Skeletal muscle tissue (tissue), 4 donors: ENCODE measurements around the gene NUS1. TPM values are rescaled to one million over a fixed set of nuclear protein-coding genes. Genes with fewer than 3 reads are reported as not detected.
"Not testable (repeated sequence)": the region's sequence is repeated elsewhere in the genome, so short reads cannot be mapped to it uniquely, and the experiment has no call there.

Experiments
- H3K27ac ChIP-seq: one replicate; pipeline ENCODE4 v1.7.0; 2013; ENCODE audit warnings: mild to moderate bottlenecking, low read depth, low read length, inconsistent platforms
- H3K27me3 ChIP-seq, 3 donors: one replicate each; pipeline ENCODE4 v1.7.0; 2013; ENCODE audit warnings: low read length in 3 of 3; ENCODE audit not compliant: control insufficient read depth in 3 of 3, insufficient read depth in 3 of 3
- H3K36me3 ChIP-seq, 3 donors: one replicate each; pipeline ENCODE4 v1.7.0; 2013; ENCODE audit warnings: low read length in 3 of 3; ENCODE audit not compliant: control insufficient read depth in 3 of 3, insufficient read depth in 3 of 3
- H3K4me1 ChIP-seq, 3 donors: one replicate each; pipeline ENCODE4 v1.7.0; 2013; ENCODE audit warnings: low read length in 3 of 3, mild to moderate bottlenecking in 3 of 3; ENCODE audit not compliant: control insufficient read depth in 3 of 3, insufficient read depth in 3 of 3
- H3K4me3 ChIP-seq, 3 donors: one replicate each; pipeline ENCODE4 v1.7.0; 2013; ENCODE audit warnings: low read length in 3 of 3
- H3K9ac ChIP-seq, 3 donors: one replicate each; pipeline ENCODE4 v1.7.0; 2013; ENCODE audit warnings: low read length in 3 of 3, mild to moderate bottlenecking in 3 of 3, moderate library complexity in 2 of 3, low read depth in 1 of 3
- H3K9me3 ChIP-seq, 3 donors: one replicate each; pipeline ENCODE4 v1.7.0; 2013; ENCODE audit warnings: low read length in 3 of 3; ENCODE audit not compliant: control insufficient read depth in 3 of 3
- total RNA-seq: library from RNA; depleted of rRNA; stranded (reverse); fragments of >200 nt; gene quantifications from one replicate; pipeline ENCODE4 v1.2.3, GENCODE V29; 2014
- donor health status: Osteomylitis.

Gene NUS1
- total RNA-seq, 1 donor from 2014 or later, result 8.9 TPM

GRCh38 chr6:117706504-117706903 lies 31.2 kb downstream of the NUS1 start:
- Histone ChIP-seq H3K4me3 (no peak overlapping the region), H3K9ac (no peak overlapping the region), H3K9me3 (no peaks in the 10 kb centered on the region), H3K27ac (no peak overlapping the region), H3K36me3 (peaks cover 12 to 26% (median 25%) of the 10 kb centered on the region in 3 donors), H3K27me3 (no peaks in the 10 kb centered on the region), H3K4me1 (no peaks in the 10 kb centered on the region)

GRCh38 chr6:117706936-117707509 lies 31.8 kb downstream of the NUS1 start:
- H3K4me3 ChIP-seq, H3K27me3 ChIP-seq, H3K27ac ChIP-seq, H3K9me3 ChIP-seq, H3K4me1 ChIP-seq, H3K9ac ChIP-seq: not testable (repeated sequence)
- H3K36me3 ChIP-seq, result peaks cover 12 to 26% (median 25%) of the 10 kb centered on the region in 3 donors

- Histone ChIP-seq H3K4me3 (no peak overlapping the region), H3K27me3 (no peaks in the 10 kb centered on the region), H3K9ac (no peak overlapping the region), H3K4me1 (no peaks in the 10 kb centered on the region), H3K9me3 (no peaks in the 10 kb centered on the region), H3K27ac (no peak overlapping the region), H3K36me3 (peaks cover 3 to 6% (median 4%) of the 10 kb centered on the region in 3 donors)
These were observed 36.1 kb downstream of the NUS1 start for GRCh38 chr6:117711369-117711768.

- H3K27me3 ChIP-seq, result no peaks in the 10 kb centered on the region
- H3K36me3 ChIP-seq, result no peaks in the 10 kb centered on the region
- no peak overlapping the region for H3K4me3 ChIP-seq
- H3K9me3 ChIP-seq, result no peaks in the 10 kb centered on the region
- no peak overlapping the region for H3K9ac ChIP-seq
- H3K27ac ChIP-seq, result no peak overlapping the region
- H3K4me1 ChIP-seq, result no peaks in the 10 kb centered on the region
These were observed 43.6 kb downstream of the NUS1 start for GRCh38 chr6:117718895-117719294.

- not testable (repeated sequence) for H3K4me3 ChIP-seq, H3K27me3 ChIP-seq, H3K36me3 ChIP-seq, H3K4me1 ChIP-seq, H3K9me3 ChIP-seq, H3K27ac ChIP-seq, H3K9ac ChIP-seq
These were observed 46.3 kb downstream of the NUS1 start for GRCh38 chr6:117721520-117721919.

GRCh38 chr6:117728626-117729025 lies 53.4 kb downstream of the NUS1 start:
- Histone ChIP-seq H3K36me3 (no peaks in the 10 kb centered on the region), H3K9ac (no peak overlapping the region), H3K9me3 (no peaks in the 10 kb centered on the region), H3K4me1 (no peaks in the 10 kb centered on the region), H3K27ac (no peak overlapping the region), H3K27me3 (no peaks in the 10 kb centered on the region), H3K4me3 (no peak overlapping the region)

GRCh38 chr6:117729613-117730012 lies 54.3 kb downstream of the NUS1 start:
- no peaks in the 10 kb centered on the region for H3K36me3 ChIP-seq
- H3K4me1 ChIP-seq, result no peaks in the 10 kb centered on the region
- H3K9ac ChIP-seq, result no peak overlapping the region
- H3K4me3 ChIP-seq, result no peak overlapping the region
- H3K27me3 ChIP-seq, result no peaks in the 10 kb centered on the region
- H3K27ac ChIP-seq, result no peak overlapping the region
- no peaks in the 10 kb centered on the region for H3K9me3 ChIP-seq

- H3K36me3 ChIP-seq, result no peaks in the 10 kb centered on the region
- no peaks in the 10 kb centered on the region for H3K9me3 ChIP-seq
- H3K4me1 ChIP-seq, result no peaks in the 10 kb centered on the region
- H3K9ac ChIP-seq, result no peak overlapping the region
- H3K27ac ChIP-seq, result no peak overlapping the region
- H3K27me3 ChIP-seq, result no peaks in the 10 kb centered on the region
- no peak overlapping the region for H3K4me3 ChIP-seq
These were observed 58.1 kb downstream of the NUS1 start for GRCh38 chr6:117733341-117733740.

GRCh38 chr6:117739869-117740268 lies 64.6 kb downstream of the NUS1 start:
- Histone ChIP-seq H3K4me1 (no peaks in the 10 kb centered on the region), H3K36me3 (no peaks in the 10 kb centered on the region), H3K27me3 (no peaks in the 10 kb centered on the region), H3K9me3 (peaks cover 0 to 5% (median 2%) of the 10 kb centered on the region in 3 donors), H3K9ac (no peak overlapping the region), H3K27ac (no peak overlapping the region), H3K4me3 (no peak overlapping the region)

GRCh38 chr6:117740605-117741004 lies 65.3 kb downstream of the NUS1 start:
- H3K27ac ChIP-seq, result no peak overlapping the region
- H3K4me1 ChIP-seq, result no peaks in the 10 kb centered on the region
- no peaks in the 10 kb centered on the region for H3K27me3 ChIP-seq

GRCh38 chr6:117750675-117751074 lies 75.4 kb downstream of the NUS1 start:
- H3K4me1 ChIP-seq, H3K36me3 ChIP-seq, H3K9ac ChIP-seq, H3K4me3 ChIP-seq, H3K27ac ChIP-seq, H3K9me3 ChIP-seq, H3K27me3 ChIP-seq: not testable (repeated sequence)

More at GRCh38 chr6:117740605-117741004, 65.3 kb downstream of the NUS1 start:
- Histone ChIP-seq H3K36me3 (no peaks in the 10 kb centered on the region), H3K9me3 (peaks cover 0 to 5% (median 2%) of the 10 kb centered on the region in 3 donors), H3K9ac (no peak overlapping the region), H3K4me3 (no peak overlapping the region)
